HepG2 (cell line): ENCODE data around the gene APOA1. TPM values are rescaled to one million over a fixed set of nuclear protein-coding genes. Genes with fewer than 3 reads are reported as not detected.

Experiments used
- ARNTL ChIP-seq: sonication (generic); formaldehyde crosslinking; IDR thresholded peaks from 2 replicates; pipeline ENCODE4 v1.4.0; 2020; ENCODE audit warnings: mild to moderate bottlenecking, missing genetic modification reagents
- EHMT2 ChIP-seq: fragments of 200-600 bp; sonication (generic); IDR thresholded peaks from 2 replicates; pipeline ENCODE4 v1.7.0; 2017; ENCODE audit warnings: antibody characterized with exemption, low read depth, low read length, borderline replicate concordance
- HNF4G ChIP-seq, 2 experiments: sonication (generic) in 1 of 2; formaldehyde crosslinking in 1 of 2; IDR thresholded peaks; 2 replicates each; pipeline versions ENCODE4 v1.4.0 to v1.6.1; 2011 to 2020; ENCODE audit warnings: borderline replicate concordance in 2 of 2, low read depth in 2 of 2, mild to moderate bottlenecking in 2 of 2, low read length in 1 of 2, missing genetic modification reagents in 1 of 2, moderate library complexity in 1 of 2
- IKZF4 ChIP-seq: sonication (generic); formaldehyde crosslinking; IDR thresholded peaks from 2 replicates; pipeline ENCODE4 v1.5.1; 2020; ENCODE audit warnings: borderline replicate concordance, mild to moderate bottlenecking, low read depth, missing genetic modification reagents; ENCODE audit errors: not compliant biosample characterization
- PPARG ChIP-seq: conservative IDR thresholded peaks from 2 replicates; pipeline ENCODE4 v1.6.1; 2016; ENCODE audit warnings: missing biosample characterization, missing genetic modification reagents
- PRDM4 ChIP-seq: sonication (generic); formaldehyde crosslinking; IDR thresholded peaks from 2 replicates; pipeline ENCODE4 v1.9.0; 2021; ENCODE audit warnings: missing genetic modification reagents, borderline replicate concordance
- RARG ChIP-seq: sonication (generic); formaldehyde crosslinking; IDR thresholded peaks from 2 replicates; pipeline ENCODE4 v1.4.0; 2020; ENCODE audit warnings: low read depth, mild to moderate bottlenecking, missing genetic modification reagents
- RFX1 ChIP-seq: fragments of 450-650 bp; IDR thresholded peaks from 2 replicates; pipeline ENCODE4 v1.6.1; 2017
- RORA ChIP-seq: sonication (generic); formaldehyde crosslinking; IDR thresholded peaks from 2 replicates; pipeline ENCODE4 v1.5.0; 2020; ENCODE audit warnings: mild to moderate bottlenecking, missing genetic modification reagents, moderate library complexity
- SMYD3 ChIP-seq: sonication (generic); formaldehyde crosslinking; IDR thresholded peaks from 2 replicates; pipeline ENCODE4 v1.8.1; 2023; ENCODE audit warnings: mild to moderate bottlenecking, missing genetic modification reagents
- TBL1XR1 ChIP-seq: fragments of 150-350 bp; IDR thresholded peaks from 2 replicates; pipeline ENCODE4 v1.6.1; 2014; ENCODE audit warnings: borderline replicate concordance, low read length; ENCODE audit not compliant: partially characterized antibody
- U2AF2 ChIP-seq: fragments of 200-400 bp; formaldehyde crosslinking; IDR thresholded peaks from 2 replicates; pipeline ENCODE4 v1.6.1; 2017; ENCODE audit warnings: low read depth, mild to moderate bottlenecking, low read length
- XRCC5 ChIP-seq: fragments of 200-400 bp; formaldehyde crosslinking; optimal IDR thresholded peaks from 2 replicates; pipeline ENCODE3; 2017; ENCODE audit warnings: mild to moderate bottlenecking, low read length
- ZEB1 ChIP-seq: IDR thresholded peaks from 2 replicates; pipeline ENCODE4 v1.6.1; 2012; ENCODE audit warnings: mild to moderate bottlenecking, low read depth, inconsistent platforms; ENCODE audit not compliant: insufficient replicate concordance
- ZNF598 ChIP-seq: sonication (generic); formaldehyde crosslinking; IDR thresholded peaks from 2 replicates; pipeline ENCODE4 v1.5.1; 2020; ENCODE audit warnings: mild to moderate bottlenecking, missing genetic modification reagents, borderline replicate concordance
- polyA plus RNA-seq, 8 experiments: library from polyadenylated mRNA; depleted of rRNA in 3 of 8; stranded (reverse) in 7 of 8; unstranded in 1 of 8; fragments of >200 nt; fragmentation: Illumina TruSeq in 4 of 8; extraction: Trizol in 4 of 8; gene quantifications; 2 replicates each; pipeline versions ENCODE4 v1.2.1 to v1.2.3, GENCODE V29; 2011 to 2016; ENCODE audit warnings: low read depth in 4 of 8, missing spikeins in 1 of 8, mixed read lengths in 1 of 8; ENCODE audit not compliant: insufficient read depth in 1 of 8
- total RNA-seq, 5 experiments: library from RNA; depleted of rRNA; stranded (reverse); fragments of >200 nt; fragmentation: Illumina TruSeq; extraction: Trizol; gene quantifications; 2 replicates each; pipeline ENCODE4 v1.2.3, GENCODE V29; 2016; ENCODE audit warnings: low read depth in 1 of 5
- TF ChIP-seq, protein P1 (sequence below): sonication (generic); formaldehyde crosslinking; IDR thresholded peaks from 2 replicates; pipeline ENCODE4 v1.4.0; 2020; ENCODE audit warnings: mild to moderate bottlenecking, missing genetic modification reagents
- TF ChIP-seq, protein P2 (sequence below): sonication (generic); formaldehyde crosslinking; IDR thresholded peaks from 2 replicates; pipeline ENCODE4 v1.9.0; 2021; ENCODE audit warnings: missing genetic modification reagents, mild to moderate bottlenecking, borderline replicate concordance
- TF ChIP-seq, protein P3 (sequence below): sonication (generic); formaldehyde crosslinking; IDR thresholded peaks from 2 replicates; pipeline ENCODE4 v1.4.0; 2020; ENCODE audit warnings: mild to moderate bottlenecking, low read depth, missing genetic modification reagents
- TF ChIP-seq, protein P4 (sequence below): sonication (generic); formaldehyde crosslinking; IDR thresholded peaks from 2 replicates; pipeline ENCODE4 v1.4.0; 2020; ENCODE audit warnings: mild to moderate bottlenecking, missing genetic modification reagents, borderline replicate concordance

APOA1 gene
- total and polyA plus RNA-seq, 2 of the 13 experiments (the other 11 are each of a cell fraction or from before 2014, with no cell fraction given), result 1,973 to 5,485 TPM

DNA sequence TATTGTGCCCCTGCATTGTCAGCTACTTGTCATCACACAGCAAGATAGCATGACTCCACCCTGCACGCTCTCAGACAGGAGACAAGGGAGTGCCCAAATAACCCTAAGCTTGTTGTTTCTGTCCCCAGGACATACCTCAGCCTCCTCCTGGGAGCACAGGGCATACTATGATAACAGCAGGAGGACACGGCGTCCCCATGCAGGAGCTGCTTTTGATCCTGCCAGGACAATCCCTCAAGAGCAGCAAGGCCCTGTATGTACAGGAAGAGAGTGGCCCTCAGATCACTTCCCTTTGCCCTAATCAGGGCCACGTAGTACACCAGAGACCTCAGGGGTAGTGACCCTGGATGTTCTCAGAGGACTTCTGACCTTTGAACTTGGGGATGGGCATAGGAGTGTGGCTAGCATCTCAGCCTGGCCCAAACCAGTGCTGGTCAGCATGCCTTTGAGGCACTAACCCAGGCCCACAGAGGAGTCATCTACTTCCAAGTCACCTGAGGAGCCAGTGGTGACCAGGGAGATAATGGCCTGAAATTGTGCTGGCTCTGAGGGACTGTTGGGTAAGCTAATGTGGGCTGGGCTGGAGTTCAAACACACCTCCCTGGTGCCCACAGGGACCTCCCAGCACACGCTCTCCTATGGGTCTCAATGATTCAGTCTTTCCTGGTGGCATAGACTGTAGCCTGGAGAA lies 23.5 kb downstream of the APOA1 start (continued):
- TF ChIP-seq, protein P1, sequence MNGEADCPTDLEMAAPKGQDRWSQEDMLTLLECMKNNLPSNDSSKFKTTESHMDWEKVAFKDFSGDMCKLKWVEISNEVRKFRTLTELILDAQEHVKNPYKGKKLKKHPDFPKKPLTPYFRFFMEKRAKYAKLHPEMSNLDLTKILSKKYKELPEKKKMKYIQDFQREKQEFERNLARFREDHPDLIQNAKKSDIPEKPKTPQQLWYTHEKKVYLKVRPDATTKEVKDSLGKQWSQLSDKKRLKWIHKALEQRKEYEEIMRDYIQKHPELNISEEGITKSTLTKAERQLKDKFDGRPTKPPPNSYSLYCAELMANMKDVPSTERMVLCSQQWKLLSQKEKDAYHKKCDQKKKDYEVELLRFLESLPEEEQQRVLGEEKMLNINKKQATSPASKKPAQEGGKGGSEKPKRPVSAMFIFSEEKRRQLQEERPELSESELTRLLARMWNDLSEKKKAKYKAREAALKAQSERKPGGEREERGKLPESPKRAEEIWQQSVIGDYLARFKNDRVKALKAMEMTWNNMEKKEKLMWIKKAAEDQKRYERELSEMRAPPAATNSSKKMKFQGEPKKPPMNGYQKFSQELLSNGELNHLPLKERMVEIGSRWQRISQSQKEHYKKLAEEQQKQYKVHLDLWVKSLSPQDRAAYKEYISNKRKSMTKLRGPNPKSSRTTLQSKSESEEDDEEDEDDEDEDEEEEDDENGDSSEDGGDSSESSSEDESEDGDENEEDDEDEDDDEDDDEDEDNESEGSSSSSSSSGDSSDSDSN (CRISPR knock-in tag), result peak; percentile 21; the same call in 1 of the 2 replicates
- TF ChIP-seq U2AF2, result no peak
- peak; percentile 72 for TF ChIP-seq HNF4G (IDR thresholded peaks at IDR 0.05; ENCODE audit: borderline replicate concordance, low read depth, low read length)
- peak; percentile 87 for TF ChIP-seq HNF4G (CRISPR knock-in tag; IDR thresholded peaks at IDR 0.05; ENCODE audit: borderline replicate concordance, low read depth)
- no peak for TF ChIP-seq XRCC5
- TF ChIP-seq, protein P2, sequence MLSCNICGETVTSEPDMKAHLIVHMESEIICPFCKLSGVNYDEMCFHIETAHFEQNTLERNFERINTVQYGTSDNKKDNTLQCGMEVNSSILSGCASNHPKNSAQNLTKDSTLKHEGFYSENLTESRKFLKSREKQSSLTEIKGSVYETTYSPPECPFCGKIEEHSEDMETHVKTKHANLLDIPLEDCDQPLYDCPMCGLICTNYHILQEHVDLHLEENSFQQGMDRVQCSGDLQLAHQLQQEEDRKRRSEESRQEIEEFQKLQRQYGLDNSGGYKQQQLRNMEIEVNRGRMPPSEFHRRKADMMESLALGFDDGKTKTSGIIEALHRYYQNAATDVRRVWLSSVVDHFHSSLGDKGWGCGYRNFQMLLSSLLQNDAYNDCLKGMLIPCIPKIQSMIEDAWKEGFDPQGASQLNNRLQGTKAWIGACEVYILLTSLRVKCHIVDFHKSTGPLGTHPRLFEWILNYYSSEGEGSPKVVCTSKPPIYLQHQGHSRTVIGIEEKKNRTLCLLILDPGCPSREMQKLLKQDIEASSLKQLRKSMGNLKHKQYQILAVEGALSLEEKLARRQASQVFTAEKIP (CRISPR knock-in tag), result no peak
- TF ChIP-seq TBL1XR1, result no peak
- TF ChIP-seq, protein P3, sequence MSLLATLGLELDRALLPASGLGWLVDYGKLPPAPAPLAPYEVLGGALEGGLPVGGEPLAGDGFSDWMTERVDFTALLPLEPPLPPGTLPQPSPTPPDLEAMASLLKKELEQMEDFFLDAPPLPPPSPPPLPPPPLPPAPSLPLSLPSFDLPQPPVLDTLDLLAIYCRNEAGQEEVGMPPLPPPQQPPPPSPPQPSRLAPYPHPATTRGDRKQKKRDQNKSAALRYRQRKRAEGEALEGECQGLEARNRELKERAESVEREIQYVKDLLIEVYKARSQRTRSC (CRISPR knock-in tag), result no peak
- TF ChIP-seq EHMT2, result no peak
- no peak for TF ChIP-seq ARNTL
- no peak for TF ChIP-seq ZNF598 (CRISPR knock-in tag)
- TF ChIP-seq PRDM4 (CRISPR knock-in tag), result no peak
- TF ChIP-seq RORA (CRISPR knock-in tag), result no peak
- TF ChIP-seq IKZF4, result no peak
- TF ChIP-seq, protein P4, sequence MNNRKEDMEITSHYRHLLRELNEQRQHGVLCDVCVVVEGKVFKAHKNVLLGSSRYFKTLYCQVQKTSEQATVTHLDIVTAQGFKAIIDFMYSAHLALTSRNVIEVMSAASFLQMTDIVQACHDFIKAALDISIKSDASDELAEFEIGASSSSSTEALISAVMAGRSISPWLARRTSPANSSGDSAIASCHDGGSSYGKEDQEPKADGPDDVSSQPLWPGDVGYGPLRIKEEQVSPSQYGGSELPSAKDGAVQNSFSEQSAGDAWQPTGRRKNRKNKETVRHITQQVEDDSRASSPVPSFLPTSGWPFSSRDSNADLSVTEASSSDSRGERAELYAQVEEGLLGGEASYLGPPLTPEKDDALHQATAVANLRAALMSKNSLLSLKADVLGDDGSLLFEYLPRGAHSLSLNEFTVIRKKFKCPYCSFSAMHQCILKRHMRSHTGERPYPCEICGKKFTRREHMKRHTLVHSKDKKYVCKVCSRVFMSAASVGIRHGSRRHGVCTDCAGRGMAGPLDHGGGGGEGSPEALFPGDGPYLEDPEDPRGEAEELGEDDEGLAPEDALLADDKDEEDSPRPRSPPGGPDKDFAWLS, result no peak
- TF ChIP-seq RFX1, result no peak
- TF ChIP-seq PPARG (CRISPR knock-in tag), result peak; percentile 90
- no peak for TF ChIP-seq SMYD3 (CRISPR knock-in tag)
- TF ChIP-seq RARG (CRISPR knock-in tag), result no peak
- no peak for TF ChIP-seq ZEB1
